ENCODE results near the gene GSK3B.
"Not testable (repeated sequence)": the region's sequence is repeated elsewhere in the genome, so short reads cannot be mapped to it uniquely, and the experiment has no call there.

The GSK3B gene

GRCh38 chr3:119990888-119991287, 103.4 kb downstream of the GSK3B start:
- DNase-seq = no peak

- no peak for DNase-seq
Observed at GRCh38 chr3:119989981-119990655, 104.1 kb downstream of the GSK3B start.

GRCh38 chr3:119986812-119987211, 107.4 kb downstream of the GSK3B start:
- DNase-seq = not testable (repeated sequence)

- DNase-seq = no peak
Observed at GRCh38 chr3:119981386-119981785, 112.9 kb downstream of the GSK3B start.

GRCh38 chr3:119978554-119979208, 115.6 kb downstream of the GSK3B start:
- no peak for DNase-seq

GRCh38 chr3:119977353-119977752, 116.9 kb downstream of the GSK3B start:
- no peak for DNase-seq

- DNase-seq = no peak
Observed at GRCh38 chr3:119976214-119976613, 118.0 kb downstream of the GSK3B start.

GRCh38 chr3:119974656-119975055, 119.6 kb downstream of the GSK3B start:
- DNase-seq = no peak

- no peak for DNase-seq
Observed at GRCh38 chr3:119973018-119973646, 121.1 kb downstream of the GSK3B start.

- no peak for DNase-seq
Observed at GRCh38 chr3:119969759-119970158, 124.5 kb downstream of the GSK3B start.

- no peak for DNase-seq
Observed at GRCh38 chr3:119967353-119968006, 126.8 kb downstream of the GSK3B start.

- no peak for DNase-seq
Observed at GRCh38 chr3:119965692-119966091, 128.6 kb downstream of the GSK3B start.

GRCh38 chr3:119964294-119964693, 130.0 kb downstream of the GSK3B start:
- no peak for DNase-seq

GRCh38 chr3:119955972-119956371, 138.3 kb downstream of the GSK3B start:
- no peak for DNase-seq

- no peak for DNase-seq
Observed at GRCh38 chr3:119950666-119951325, 143.5 kb downstream of the GSK3B start.

- DNase-seq = no peak
Observed at GRCh38 chr3:119945291-119945690, 149.0 kb downstream of the GSK3B start.

GRCh38 chr3:119944091-119944490, 150.2 kb downstream of the GSK3B start:
- DNase-seq = no peak

- DNase-seq = no peak
Observed at GRCh38 chr3:119939077-119939476, 155.2 kb downstream of the GSK3B start.

GRCh38 chr3:119937229-119937628, 157.0 kb downstream of the GSK3B start:
- DNase-seq = no peak

GRCh38 chr3:119934249-119934648, 160.0 kb downstream of the GSK3B start:
- no peak for DNase-seq

- DNase-seq = no peak
Observed at GRCh38 chr3:119933207-119933606, 161.0 kb downstream of the GSK3B start.

- DNase-seq = no peak
Observed at GRCh38 chr3:119930286-119930685, 164.0 kb downstream of the GSK3B start.

- DNase-seq = no peak
Observed at GRCh38 chr3:119927190-119927589, 167.1 kb downstream of the GSK3B start.
